HG02798 (cell line): ENCODE results near the gene KIAA0408.
"Not testable (repeated sequence)": the region's sequence is repeated elsewhere in the genome, so short reads cannot be mapped to it uniquely, and the experiment has no call there.

Source experiments
- ATAC-seq: cut with Tn5 transposase; IDR thresholded peaks from one replicate; pipeline ENCODE4 v1.9.1; 2021; ENCODE audit warnings: mild to moderate bottlenecking; ENCODE audit not compliant: unreplicated experiment, poor library complexity

Gene KIAA0408

DNA sequence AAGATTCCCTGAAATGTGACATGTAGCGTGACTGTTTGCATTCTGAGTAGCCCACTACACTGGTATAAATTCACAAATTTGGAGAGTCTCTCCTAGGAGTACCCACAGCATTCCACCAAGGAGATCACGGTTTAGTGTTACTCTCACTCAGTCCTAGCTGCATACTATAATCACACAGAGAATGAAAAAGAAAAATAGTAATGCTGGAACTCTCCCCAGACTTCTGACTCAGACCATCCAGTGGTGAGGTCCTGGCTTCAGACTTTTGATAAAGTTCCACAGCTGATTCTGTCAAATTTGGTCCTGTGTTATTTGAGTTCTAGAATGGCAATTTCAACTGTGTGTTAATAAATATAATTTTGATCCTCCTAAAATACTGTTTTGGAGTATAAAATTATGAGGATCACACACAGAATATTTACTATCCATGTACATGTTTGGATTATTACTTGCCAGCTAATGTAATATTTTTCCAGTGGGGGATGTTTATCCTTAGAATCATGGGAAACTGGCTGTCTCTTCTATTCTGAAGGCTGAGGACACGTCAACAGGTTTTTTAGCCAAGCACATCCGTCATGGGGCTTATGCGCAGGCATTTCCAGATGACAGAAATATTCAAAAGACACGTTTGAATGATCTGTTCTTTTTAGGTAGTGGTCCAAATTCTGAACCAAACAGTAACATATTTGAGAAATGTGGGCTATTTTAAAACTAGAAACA is 5.1 kb upstream of the KIAA0408 start:
- no peak for ATAC-seq

DNA sequence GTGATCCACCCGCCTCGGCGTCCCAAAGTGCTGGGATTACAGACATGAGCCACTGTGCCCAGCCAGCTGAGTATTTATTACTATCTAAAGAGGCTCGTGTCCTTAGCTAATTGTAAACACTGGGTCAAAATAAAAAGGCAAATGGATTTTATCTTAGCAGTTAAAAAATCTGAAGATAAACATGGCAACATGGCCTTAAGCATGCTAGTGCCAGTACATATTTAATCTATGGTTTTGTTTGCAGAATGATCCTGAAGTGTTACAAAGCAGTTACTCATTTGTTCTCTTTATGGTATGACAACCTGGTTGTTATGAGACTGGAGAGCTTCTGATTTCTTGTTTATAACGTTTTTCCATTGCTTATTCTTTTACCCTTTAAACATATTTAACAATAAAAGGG is 3.9 kb upstream of the KIAA0408 start:
- no peak for ATAC-seq

DNA sequence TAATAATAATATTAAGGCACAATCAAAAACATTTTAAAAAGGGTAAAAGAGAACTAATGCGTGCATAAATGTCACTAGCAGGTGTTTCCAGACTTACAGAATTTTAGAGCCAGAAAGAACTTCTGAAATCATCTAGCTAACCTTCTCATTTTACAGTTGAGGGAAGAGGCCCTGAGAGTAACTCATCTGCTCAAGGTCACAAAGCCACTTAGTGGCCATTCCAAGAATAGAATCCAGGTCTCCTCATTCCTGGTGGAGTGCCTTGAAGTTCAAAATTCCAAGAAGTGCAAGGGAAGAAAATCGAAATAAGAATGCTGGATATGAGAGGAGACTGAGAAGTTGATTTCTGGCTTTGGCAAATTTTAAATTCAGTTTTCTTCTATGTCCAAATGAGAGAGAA is 3.2 kb upstream of the KIAA0408 start:
- ATAC-seq, result no peak

- no peak for ATAC-seq
Measured at GRCh38 chr6:127460465-127460864, 1.3 kb upstream of the KIAA0408 start.

GRCh38 chr6:127458817-127459216 is 372 bp downstream of the KIAA0408 start:
- ATAC-seq, result no peak

DNA sequence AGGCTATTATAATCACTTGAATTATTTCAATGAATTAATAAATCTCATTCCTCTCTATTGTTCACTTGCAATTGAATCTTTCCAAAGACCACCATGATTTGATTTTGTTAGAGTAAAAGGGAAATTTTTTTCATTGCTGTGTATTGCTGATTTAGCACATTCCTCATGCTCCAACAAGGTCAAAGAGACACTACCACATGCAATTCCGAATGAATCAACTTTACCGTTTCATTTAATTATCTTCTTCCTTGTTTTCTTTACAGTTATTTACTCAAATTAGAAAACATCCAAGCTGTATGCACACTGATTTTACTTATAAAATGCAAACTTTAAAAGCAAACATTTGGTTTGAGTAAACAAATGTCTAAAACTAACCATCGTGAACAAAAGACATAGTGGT is 967 bp downstream of the KIAA0408 start:
- ATAC-seq, result no peak

DNA sequence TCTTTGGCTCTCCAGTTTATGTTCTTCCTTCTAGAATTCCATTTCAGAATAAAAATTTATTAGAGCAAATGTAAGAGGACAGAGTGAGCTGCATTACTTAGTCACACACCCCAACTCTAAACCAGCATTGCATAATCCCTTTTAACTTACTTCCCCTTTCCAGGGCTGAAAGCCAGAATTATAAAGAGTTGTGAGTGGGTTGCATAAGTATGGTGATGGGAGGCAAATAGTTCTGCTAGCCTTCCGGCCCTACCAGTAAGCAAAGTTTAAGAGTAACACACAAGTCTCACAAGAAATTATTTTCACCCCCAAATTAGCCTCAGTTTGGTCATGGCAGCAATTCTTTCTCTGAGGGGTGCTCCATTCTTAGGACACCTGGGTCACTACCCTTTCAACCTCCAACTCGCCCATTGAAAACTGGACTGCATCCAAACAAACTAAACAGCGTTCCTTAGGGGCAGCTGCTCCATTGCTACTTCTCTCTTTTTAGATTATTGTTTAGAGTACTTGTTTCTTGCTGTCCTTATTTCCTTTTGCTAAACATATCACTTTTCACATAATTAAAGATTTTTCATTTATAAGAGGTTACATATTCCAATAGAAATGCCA is 1.6 kb downstream of the KIAA0408 start:
- no peak for ATAC-seq

- ATAC-seq, result no peak
Measured at GRCh38 chr6:127456465-127456864, 2.7 kb downstream of the KIAA0408 start.

DNA sequence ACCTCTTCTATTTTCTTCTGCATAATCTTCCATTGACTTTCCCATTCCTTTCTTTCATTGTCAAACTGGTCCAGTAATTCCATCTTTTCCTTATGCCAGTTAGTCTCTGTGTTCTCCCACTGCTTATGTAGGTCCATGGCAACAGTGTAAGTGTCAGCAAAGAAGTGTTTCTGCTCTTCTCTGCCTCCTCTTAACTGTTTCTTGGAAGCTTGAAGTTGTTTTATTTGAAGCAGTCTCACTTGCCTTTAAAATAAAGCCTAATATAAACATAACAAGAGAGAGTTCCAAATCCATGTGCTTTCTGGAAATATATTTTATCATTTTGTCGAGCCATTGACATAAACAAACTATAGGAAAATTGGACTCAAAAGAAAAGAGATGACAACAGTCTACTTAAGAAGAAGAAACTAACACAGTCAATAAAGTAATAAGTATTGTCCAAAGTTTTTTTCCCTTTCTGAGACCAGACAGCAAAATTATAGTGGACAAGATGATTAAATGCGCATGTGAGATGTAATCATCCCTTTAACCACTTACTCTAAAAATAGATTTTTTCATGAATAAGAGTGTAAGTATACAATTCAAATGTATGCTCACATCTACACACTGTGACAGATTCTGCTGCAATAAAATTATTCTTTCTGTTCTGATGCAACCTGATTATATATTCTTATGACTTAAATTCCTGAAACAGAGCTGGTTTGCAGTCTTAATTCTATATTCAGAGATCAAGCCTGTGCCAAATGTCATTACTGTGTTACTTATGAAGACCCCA is 5.2 kb downstream of the KIAA0408 start:
- no peak for ATAC-seq

GRCh38 chr6:127452803-127453202 is 6.4 kb downstream of the KIAA0408 start:
- no peak for ATAC-seq

DNA sequence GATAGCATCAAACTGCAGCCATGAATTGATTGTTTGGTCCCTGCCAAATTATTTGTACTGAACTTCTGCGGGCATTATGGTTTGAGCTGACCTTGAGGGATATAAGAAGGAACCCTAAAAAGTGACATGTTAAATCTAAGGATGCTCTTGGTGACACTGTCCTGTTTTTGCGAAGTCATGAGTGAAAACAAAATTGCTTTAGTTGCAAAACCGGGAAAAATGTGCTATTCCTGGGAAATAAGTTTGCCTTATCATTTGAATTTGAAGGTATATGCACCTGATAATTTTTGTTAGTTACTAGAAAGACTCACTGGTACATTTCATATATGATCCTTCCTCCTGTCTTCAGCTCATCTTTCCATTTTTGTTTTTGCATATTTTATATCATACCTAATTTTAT is 7.8 kb downstream of the KIAA0408 start:
- ATAC-seq, result no peak

DNA sequence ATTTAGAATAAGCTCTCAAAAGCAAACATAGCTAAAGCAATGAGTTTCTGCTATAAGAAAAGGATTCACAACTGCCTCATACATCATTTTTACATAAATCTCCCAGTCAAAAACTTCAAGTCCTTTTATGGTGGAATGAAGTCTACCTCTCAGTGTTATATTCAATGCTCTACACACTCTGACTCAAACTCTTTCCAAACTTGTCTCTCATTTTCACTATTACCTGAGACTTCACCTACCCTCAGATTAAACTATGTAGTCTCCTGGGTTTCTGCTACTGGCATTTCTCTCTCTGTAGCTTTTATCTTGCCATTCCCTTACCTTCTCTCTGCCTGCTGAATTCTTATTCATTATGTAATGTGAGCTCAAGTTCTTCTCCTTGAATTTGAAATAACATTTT is 11.4 kb downstream of the KIAA0408 start:
- ATAC-seq, result no peak

DNA sequence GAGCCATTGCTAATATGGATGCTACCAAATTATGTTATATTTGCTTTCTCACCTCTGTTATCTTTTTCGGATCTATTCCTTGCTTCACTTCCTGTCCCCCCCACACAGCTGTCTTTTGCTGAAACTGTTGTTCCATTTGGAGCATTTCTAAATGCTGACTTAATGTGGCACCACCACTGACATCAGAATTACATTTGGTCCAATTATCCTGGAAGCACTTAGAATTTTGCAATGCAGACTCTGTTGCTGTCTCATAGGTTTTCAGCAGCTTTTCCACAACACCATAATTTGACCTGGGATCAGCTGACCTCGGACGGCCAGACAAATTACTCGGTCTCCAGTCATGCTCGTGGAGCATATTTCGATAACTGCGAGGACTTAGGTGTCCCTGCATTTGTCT is 12.8 kb downstream of the KIAA0408 start:
- no peak for ATAC-seq

DNA sequence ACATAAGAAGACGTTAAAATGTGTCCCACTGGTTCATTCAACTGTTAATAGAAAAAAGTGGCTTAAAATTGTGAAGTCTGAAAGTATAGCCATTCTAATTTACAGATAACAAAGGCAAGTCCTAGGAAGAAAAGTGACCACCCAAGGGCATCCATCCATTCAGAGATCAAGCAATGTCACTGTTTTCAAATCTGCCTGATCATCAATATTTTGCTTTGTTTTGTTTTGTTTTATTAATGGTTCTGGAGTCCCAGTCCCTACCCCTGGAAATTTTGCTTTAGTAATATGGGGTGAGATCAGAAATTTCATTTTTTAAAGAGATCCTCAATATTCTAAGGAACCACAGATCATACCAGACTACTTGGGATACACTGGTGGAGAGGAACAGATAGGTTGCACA is 17.3 kb downstream of the KIAA0408 start:
- ATAC-seq, result no peak

- ATAC-seq, result no peak
Measured at GRCh38 chr6:127439718-127440117, 19.5 kb downstream of the KIAA0408 start.

DNA sequence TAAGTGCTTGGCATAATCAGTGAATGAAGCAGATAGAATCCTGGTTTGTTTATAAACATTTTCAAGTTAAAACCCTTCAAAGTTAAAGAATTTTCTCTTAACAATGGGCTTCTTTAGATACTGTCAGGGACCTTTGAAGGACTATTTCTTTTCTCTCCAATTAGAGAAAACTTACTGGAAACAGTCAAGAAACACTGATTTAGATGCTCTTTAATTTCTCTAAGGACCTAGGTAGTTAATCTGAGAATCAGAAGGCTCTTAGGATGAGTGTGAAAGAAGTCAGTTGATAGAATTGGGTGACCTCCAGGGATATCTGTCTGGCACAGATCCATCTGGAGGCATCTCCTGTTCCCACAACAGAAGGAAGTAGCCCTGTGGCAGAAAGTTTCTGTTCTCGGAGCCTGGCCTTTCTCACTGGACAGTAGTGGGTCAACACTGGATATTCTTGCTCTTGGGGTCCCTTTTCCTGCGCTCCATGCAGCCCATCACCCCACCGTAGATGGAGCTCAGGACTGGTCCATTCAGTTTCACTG is 22.5 kb downstream of the KIAA0408 start:
- no peak for ATAC-seq

DNA sequence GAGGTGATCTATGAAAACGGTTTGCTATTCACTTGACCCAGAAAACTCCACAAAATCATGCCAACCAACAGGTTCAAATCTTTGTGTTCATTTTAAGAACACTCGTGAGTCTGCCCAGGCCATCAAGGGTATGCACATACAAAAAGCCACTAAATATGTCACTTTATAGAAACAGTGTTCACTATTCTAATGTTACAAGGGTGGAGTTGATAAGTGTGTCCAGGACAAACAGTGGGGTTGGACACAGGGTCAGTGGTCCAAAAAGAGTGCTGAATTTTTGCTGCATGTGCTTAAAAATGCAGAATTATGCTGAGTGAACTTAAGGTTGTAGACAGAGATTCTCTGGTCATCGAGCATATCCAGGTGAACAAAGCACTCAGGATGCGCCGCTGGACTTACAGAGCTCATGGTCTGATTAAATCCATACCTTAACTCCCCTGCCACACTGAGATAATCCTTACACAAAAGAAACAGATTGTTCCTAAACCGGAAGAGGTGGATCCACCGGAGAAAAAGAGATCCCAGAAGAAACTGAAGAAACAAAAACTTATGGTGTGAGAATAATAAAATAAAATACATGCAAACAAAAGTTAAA is 23.5 kb downstream of the KIAA0408 start:
- ATAC-seq, result no peak

DNA sequence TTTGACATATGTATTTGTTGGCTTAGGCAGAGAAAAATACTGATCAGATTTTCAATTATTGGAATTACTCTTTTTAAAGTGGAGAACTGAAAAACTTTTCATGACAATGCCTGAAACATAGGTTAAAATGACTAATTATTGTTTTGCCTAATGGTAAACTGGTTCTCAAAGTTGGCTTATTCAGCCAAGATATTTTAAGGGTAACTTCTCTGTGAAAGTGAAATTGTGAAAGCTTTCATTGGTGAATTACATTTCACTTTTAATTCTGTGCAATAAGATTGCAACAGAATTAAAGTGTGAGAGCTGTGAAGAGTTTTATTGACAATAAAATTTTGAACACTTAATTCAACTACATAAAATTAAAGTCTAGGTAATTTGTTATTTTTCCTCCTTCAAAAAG is 24.5 kb downstream of the KIAA0408 start:
- no peak for ATAC-seq

- not testable (repeated sequence) for ATAC-seq
Measured at GRCh38 chr6:127428562-127428961, 30.6 kb downstream of the KIAA0408 start.

DNA sequence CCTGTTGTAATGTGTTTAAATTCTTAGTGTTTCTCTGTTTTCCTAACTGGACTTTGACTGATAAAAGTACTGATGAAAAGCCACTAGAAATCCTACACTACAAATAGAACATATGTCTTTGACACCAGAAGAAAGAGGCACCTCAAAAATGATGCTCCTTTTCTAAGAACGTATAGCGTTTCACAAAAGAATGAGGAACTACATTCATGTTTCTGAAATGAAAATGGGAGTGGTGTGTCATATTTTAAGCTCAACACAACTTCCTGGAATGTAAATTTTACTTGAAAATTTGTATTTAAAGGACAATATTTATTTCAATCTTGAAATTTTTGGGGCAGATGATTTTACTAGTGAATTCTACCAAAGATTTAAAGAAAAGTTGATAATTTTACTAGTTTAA is 35.3 kb downstream of the KIAA0408 start:
- ATAC-seq, result no peak

GRCh38 chr6:127421164-127421563 is 38.0 kb downstream of the KIAA0408 start:
- ATAC-seq, result not testable (repeated sequence)
